HK-2 (cell line): Measurements from ENCODE around the gene EIF4E1B.

ENCODE experiments used
- DNase-seq: peaks from one replicate; pipeline ENCODE4 v3.0.0-alpha.2; 2018; ENCODE audit not compliant: unreplicated experiment

The EIF4E1B gene

GRCh38 chr5:176663566-176663965, 33.1 kb downstream of the EIF4E1B start:
- DNase-seq, result no peak

DNA sequence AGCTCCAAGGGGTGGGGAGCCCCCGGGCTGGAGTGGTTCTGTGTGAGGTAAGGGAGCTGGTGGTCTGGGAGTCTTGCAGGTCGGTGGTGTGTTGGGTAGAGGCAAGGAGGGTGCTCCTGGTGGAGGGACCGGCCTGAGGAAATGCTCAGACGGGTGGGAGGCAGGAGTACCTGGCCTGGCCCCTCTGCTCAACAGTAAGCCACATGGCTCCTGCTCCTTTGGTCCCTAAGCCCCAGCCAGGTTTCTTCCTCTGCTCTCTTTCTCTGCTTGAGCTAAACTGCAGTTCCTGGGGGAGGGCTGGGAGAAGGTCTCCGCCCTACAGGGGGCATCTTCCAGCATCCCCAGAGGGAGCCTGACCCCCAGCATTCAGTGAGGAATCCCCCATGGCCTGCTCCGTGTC, 34.0 kb downstream of the EIF4E1B start:
- DNase-seq, result no peak

DNA sequence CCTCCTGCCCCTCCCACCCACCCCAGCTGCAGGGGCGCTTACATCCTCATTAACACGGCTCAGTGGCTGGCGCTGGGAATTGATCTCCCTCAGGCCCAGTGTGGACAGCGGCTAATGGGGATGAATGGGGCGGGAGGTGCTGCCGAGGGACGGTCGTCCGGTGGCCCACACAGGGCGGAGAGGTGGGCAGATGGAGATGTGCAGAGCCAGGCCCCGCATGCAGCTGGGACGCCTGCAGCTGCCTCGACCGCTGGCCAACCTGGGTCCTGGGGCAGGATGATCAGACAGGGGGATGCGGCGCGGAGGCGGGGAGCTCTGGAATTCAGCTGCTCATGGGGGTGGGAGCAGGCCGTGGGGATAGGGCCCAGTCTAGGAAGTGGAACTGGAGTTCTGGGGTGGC, 34.4 kb downstream of the EIF4E1B start:
- DNase-seq, result no peak

DNA sequence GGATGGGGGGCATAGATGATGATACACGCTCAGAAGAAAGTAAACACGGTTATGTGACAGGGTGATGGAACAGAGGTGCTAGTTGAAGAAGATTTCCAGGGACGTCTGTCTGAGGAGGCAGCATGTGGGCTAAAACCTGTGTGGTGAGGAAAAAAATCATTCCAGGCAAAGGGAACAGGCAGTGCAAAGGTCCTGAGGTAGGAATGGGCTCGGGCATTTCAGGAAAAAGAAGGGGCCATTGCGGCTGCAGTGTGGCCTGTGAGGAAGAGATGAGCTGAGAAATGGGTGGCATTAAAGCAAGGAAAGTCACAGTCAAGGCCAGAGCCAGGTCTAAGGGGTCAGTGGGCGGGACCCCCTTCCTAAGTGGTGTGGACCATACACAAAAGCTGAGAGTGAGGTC, 35.0 kb downstream of the EIF4E1B start:
- no peak for DNase-seq

DNA sequence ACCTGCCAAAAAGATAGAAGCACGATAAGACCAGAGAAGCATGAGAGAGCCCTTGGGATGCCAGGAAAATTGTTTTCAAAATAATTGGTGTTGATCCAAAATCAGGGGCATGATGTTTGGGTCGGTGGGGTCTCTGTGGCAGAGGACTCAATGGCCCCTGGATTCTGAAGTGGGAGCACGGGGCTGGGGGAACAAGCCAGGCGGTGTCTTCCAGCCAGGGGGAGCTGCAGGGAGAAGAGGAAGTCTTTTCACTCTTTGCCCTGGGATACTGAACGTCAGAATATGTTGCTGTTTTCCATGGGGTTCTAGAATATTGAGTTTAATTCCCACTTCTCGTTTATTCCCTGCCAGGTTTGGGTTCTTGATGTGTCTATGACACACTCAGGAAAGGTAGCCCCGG, 37.2 kb downstream of the EIF4E1B start:
- no peak for DNase-seq

DNA sequence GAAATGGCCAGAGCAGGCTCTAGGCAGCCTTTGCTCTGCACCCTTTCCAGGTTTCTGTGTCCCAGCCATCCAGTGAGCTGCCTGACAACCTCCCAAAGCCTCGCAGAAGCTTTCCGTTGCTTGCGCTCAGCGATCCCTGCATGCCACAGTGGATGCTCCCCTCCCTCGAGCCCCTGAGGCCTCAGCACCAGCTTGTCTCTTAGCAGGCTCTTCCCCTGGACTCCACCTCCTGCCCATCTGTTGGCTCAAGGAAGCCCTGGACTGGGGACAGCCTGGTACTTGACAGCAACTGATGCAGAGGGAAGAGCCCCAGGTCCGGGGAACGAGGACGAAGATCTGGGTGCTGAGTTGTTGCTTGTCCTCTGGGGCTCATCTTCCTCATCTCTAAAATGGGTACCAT, 40.0 kb downstream of the EIF4E1B start:
- no peak for DNase-seq

DNA sequence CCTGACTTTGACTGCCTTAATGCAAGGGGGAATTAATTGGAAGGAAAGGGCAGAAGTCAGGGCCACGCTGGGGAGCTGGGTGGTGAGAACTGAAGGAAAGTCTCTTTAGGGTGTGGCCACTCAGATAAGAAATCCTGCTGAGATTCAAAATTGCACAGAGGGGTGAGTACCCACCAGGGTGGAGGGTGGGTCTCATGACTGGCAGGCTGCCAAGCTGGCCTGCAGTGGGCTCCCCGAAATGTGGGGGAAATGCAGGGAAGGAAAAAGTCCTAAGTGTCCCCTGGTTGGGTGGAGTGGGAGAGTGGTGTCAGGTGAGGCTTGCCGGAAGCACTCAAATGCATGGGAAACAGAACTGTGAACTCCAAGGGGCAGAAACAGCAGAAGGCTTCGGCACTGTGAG, 40.9 kb downstream of the EIF4E1B start:
- no peak for DNase-seq

GRCh38 chr5:176671890-176672747, 41.6 kb downstream of the EIF4E1B start:
- DNase-seq, result no peak

GRCh38 chr5:176673651-176674583, 43.4 kb downstream of the EIF4E1B start:
- DNase-seq, result no peak

GRCh38 chr5:176674799-176675198, 44.3 kb downstream of the EIF4E1B start:
- DNase-seq, result no peak

- DNase-seq, result no peak
These were observed 45.3 kb downstream of the EIF4E1B start for GRCh38 chr5:176675676-176676360.

DNA sequence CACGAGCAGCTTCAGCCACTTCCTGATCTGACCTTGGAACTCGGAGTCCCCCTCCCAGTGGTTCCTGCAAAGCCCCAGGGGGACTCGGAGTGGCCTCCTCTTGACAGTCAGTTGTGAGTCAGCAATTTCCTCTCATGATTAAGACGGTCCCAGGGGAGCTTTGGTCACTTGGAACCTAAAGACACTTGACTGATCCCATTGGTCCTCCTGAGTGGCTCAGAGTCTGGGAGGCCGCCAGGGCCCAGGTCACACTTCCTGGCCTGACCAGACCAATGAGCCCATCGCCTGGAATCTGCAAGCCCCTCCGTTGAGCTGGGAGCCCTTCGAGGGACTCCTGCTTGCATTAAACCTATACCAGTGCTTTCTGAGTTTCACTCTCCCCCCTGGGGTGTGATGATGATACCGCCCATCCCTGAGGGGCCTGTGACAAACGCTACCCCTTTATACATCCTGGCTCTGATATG, 45.9 kb downstream of the EIF4E1B start:
- DNase-seq, result peak; percentile 32

DNA sequence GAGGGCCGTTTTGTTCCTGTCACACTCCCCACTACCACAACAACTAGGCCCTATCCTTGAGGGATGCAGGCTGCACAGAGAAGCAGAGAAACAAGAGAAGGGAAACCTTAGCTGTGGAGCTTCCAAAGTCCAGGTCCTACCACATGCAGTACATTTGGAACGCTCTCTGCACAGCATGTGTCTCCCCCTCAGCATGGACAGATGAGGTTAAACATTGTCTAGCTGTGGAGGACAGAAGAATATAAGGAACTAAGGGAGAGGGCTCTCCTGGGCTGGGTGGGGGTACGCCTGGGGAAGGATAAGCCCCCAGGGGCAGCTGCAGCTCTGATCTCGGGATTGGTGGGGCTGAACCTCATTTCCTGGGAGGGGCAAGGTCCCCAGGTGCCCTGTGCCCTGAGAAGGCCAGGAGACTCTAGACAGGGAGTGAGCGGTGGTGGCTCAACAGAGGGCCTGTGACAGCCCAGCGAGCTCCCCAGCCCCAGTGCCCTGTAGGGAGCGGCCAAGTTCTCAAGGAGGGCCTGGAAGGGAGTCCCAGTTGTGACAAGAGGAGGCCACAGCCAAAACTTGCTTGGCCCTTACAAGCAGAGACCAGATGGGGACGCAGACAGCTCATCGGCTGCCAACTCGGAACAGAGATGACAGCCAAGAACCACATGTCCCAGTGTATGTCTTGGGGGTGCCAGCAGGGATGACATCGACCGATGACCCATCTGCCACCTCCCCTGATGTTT, 46.9 kb downstream of the EIF4E1B start:
- DNase-seq, result no peak

DNA sequence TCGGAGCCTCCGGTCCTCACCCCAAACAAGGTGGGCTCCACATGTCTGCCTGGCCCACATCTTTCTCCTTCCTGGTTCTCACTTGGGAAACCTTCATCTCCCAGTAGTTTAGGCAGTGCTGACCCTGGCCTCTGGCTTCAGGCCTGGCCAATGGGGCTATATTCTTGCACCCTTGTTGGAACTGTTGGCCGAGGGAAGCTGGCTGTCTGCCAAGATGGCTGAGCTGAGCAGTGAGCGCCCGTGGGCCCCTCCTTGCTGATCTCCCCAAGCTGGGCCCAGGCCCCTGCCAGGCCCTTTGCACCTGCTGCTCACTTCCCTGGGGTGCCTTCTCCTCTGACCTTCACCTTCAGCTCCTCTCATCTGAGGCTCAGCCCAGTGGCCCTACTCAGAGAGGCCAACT, 48.1 kb downstream of the EIF4E1B start:
- no peak for DNase-seq

DNA sequence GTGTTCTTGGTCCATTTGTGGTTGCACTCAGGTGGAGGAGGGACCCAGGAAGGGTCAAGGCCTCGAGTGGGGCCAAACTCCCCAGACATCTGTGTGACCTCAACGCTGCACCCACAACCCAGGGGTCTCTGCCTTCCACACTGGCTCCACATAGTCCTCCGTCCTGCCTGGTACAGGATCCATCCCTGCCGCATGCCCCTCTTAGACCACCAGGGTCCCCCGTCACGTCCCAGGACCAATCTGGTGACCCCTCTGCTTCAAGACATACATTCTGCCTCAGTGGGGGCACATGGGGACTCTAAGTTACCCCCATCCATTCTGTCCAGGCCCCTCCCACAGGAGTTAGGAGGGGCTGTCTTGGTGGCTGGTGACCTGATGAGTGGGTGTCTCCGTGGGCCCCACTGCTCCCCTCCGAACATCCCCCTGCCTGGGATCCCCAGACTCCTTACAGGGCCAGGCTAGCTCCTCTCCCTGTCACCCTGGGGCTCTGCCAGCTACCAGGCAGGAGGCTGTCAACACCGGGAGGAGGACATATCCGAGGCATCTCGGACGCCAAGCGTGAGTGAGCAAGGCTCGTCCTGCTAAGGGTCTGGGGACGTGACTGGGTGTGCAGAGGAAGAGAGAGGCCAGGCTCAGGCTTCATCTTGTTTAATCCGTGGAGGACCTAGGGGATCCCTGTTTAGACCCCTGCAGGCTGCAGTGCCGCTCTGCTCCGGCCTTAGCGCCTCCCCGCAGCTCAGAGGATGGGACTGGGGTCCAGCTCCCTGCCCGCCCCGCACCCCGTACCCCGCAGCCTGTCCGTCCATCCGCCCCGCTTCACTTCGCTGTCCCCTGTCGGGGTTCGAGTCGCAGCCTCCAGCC, 49.1 kb downstream of the EIF4E1B start:
- DNase-seq, result no peak

- DNase-seq, result no peak
These were observed 49.7 kb downstream of the EIF4E1B start for GRCh38 chr5:176680226-176680563.

DNA sequence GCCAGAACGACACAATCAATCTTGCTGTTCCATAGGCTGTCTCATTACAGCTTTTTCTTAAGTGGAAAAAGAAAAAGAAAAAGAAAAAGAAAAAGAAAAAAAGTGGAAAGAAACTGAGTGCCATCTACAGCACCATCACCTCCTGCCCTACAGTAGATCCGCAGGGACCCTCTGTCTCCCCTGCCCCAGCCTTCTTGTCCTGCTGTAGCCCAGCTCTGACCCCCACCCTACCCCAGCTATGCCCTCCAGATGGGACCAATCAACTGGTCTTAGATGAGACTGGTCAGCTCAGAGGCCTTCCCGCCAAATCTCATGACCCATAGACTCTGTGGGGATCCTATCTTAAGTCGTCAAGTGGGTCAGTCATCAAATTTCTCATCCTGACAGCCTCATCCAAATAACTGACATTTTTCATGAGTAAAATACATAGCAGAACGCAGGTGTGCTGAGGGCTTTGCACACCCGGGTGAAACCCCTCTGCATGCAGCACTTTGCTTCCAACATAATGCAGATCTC, 51.6 kb downstream of the EIF4E1B start:
- no peak for DNase-seq

GRCh38 chr5:176685010-176685409, 54.5 kb downstream of the EIF4E1B start:
- no peak for DNase-seq

- no peak for DNase-seq
These were observed 56.8 kb downstream of the EIF4E1B start for GRCh38 chr5:176687247-176687646.

- DNase-seq, result no peak
These were observed 57.4 kb downstream of the EIF4E1B start for GRCh38 chr5:176687881-176688280.
